ENCODE results near the gene SPNS3. TPM values are rescaled to one million over a fixed set of nuclear protein-coding genes. Genes with fewer than 3 reads are reported as not detected.

Gene SPNS3
- total RNA-seq, 1 experiment from 2014 or later, result 0.37 TPM

DNA sequence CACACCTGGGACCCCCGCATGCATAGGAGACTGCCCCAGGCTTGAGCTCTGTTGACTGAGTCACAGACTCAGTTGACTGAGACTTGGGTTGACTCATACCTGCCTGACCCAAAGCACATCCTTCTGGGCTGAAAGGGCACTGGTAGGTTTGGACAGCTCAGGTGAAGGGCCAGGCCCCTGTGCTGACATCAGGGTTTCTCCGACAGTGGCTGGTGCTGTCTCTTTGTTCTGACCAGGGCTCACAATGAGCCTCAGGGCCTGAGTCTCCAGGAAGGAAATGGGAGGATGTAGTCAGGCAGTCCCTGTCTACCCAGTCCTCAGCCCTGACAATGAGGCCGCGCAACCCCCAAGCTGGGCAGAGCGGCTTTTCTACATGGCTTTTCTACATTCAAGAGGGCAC lies 71.4 kb downstream of the SPNS3 start:
- no TSS peak for BruUV-seq (replicated peaks)
- POLR2A ChIA-PET, result no interaction called here
- DNase-seq (ENCODE audit: low read depth, low spot score) (no peak), ATAC-seq (no peak)
- TF ChIP-seq, protein P1, sequence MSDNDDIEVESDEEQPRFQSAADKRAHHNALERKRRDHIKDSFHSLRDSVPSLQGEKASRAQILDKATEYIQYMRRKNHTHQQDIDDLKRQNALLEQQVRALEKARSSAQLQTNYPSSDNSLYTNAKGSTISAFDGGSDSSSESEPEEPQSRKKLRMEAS (IDR thresholded peaks at IDR 0.05), result no peak
- TF ChIP-seq EZH2 (IDR thresholded peaks at IDR 0.05), result no peak
- TF ChIP-seq TCF7L2 (IDR thresholded peaks at IDR 0.05; ENCODE audit: borderline replicate concordance, extremely low read depth, insufficient read depth, insufficient read length), result no peak
- no peak for TF ChIP-seq EGR1 (IDR thresholded peaks at IDR 0.05; ENCODE audit: low read depth)
- no peak for TF ChIP-seq EZH2phosphoT487 (IDR thresholded peaks at IDR 0.05; ENCODE audit: borderline replicate concordance)
- TF ChIP-seq SRF (IDR thresholded peaks at IDR 0.05; ENCODE audit: low read depth), result no peak
- TF ChIP-seq YY1 (IDR thresholded peaks at IDR 0.05; ENCODE audit: extremely low read depth, insufficient replicate concordance, low read depth, low read length), result no peak
- no peak for TF ChIP-seq RAD21 (IDR thresholded peaks at IDR 0.05; ENCODE audit: low read depth)
- Histone ChIP-seq H3K9ac (ENCODE audit: low read length) (no peak overlapping the region), H3K4me2 (ENCODE audit: low read length) (no peak overlapping the region; the same call in 1 of the 2 replicates), H3K4me3 (replicated peaks in 1 of 2; ENCODE audit: low read depth in 1 of 2, low read length in 2 of 2) (no peak overlapping the region), H3K79me2 (ENCODE audit: insufficient read depth, low read length) (no peaks in the 10 kb centered on the region), H3K36me3 (ENCODE audit: control insufficient read depth in 1 of 2, insufficient read depth in 2 of 2, low read length in 2 of 2) (no peaks in the 10 kb centered on the region), H3K9me2 (ENCODE audit: insufficient read depth) (no peaks in the 10 kb centered on the region), H3K27ac (ENCODE audit: low read depth, low read length) (no peak overlapping the region), H3K27me3 (ENCODE audit: insufficient read depth, low read length) (no peaks in the 10 kb centered on the region), H3K9me3 (ENCODE audit: control insufficient read depth in 1 of 2, insufficient read depth in 1 of 2, low read depth in 1 of 2, low read length in 2 of 2) (no peaks in the 10 kb centered on the region), H4K20me1 (ENCODE audit: insufficient read depth) (no peaks in the 10 kb centered on the region), H2AFZ (ENCODE audit: low read depth, low read length, poor library complexity, severe bottlenecking) (no peak overlapping the region), H3K4me1 (ENCODE audit: control insufficient read depth in 1 of 2, insufficient read depth in 2 of 2, low read length in 2 of 2) (peaks cover 0 to 20% of the 10 kb centered on the region in 2 experiments; a peak in 2 of 4 replicates)
- RAD21 ChIA-PET (ENCODE audit: low non-redundant PET in 1 of 2, low total read pairs in 2 of 2, uncharacterized antibody in 2 of 2, unreplicated experiment in 2 of 2), result no interaction called here
- CTCF ChIA-PET, result no interaction called here
- intact Hi-C loops (cut with micrococcal nuclease), result no loop called here

DNA sequence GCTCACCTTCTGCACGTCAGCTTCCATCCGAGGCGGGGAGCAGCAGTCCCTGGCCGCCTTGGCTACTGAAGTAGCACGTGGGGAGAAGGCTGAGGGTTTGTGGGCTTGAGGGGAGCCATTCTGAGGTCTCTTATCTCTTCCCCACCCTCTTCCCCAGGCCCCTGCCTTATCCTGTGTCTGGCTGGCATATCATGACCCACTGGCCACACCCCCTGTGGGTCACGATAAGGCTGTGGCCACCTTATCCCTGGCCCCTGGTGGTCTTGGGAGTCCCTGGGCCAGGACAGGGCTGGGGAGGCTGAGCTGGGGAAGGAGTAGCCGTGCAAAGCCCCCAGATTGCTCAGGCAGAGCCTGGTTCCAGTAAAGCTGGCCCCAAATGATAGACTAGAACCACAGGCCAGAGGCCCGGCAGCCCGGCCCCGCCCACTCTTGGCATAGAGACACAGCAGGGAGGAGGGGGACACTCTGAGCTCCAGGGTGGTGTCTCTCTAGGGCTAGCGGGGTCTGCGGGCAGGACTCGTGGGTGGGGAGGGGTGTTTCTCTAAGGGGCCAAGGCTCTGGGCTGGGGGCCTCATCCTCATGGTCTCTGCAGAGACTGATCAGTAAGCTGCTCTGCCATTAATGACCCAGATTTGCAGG lies 72.6 kb downstream of the SPNS3 start:
- no peaks in the 10 kb centered on the region for H3K9me2 ChIP-seq (ENCODE audit: insufficient read depth)
- no peaks in the 10 kb centered on the region for H4K20me1 ChIP-seq (ENCODE audit: insufficient read depth)
- H3K9ac ChIP-seq (ENCODE audit: low read length), result no peak overlapping the region
- no peak overlapping the region for H2AFZ ChIP-seq (ENCODE audit: low read depth, low read length, poor library complexity, severe bottlenecking)
- TF ChIP-seq CEBPB (IDR thresholded peaks at IDR 0.05; ENCODE audit: low read depth) (no peak), CBX3 (IDR thresholded peaks at IDR 0.05; ENCODE audit: low read depth) (no peak), SP1 (IDR thresholded peaks at IDR 0.05; ENCODE audit: low read depth) (no peak)
- no peaks in the 10 kb centered on the region for H3K36me3 ChIP-seq (ENCODE audit: control insufficient read depth in 1 of 2, insufficient read depth in 2 of 2, low read length in 2 of 2)
- H3K4me1 ChIP-seq (ENCODE audit: control insufficient read depth in 1 of 2, insufficient read depth in 2 of 2, low read length in 2 of 2), result peaks cover 0 to 14% of the 10 kb centered on the region in 2 experiments; a peak in 2 of 4 replicates
- H3K9me3 ChIP-seq (ENCODE audit: control insufficient read depth in 1 of 2, insufficient read depth in 1 of 2, low read depth in 1 of 2, low read length in 2 of 2), result no peaks in the 10 kb centered on the region
- intact Hi-C loops (cut with micrococcal nuclease), result no loop called here
- no peak for ATAC-seq
- no peaks in the 10 kb centered on the region for H3K79me2 ChIP-seq (ENCODE audit: insufficient read depth, low read length)
- POLR2A ChIA-PET, result no interaction called here
- CTCF ChIA-PET, result no interaction called here
- BruUV-seq (replicated peaks), result no TSS peak
- RAD21 ChIA-PET (ENCODE audit: low non-redundant PET in 1 of 2, low total read pairs in 2 of 2, uncharacterized antibody in 2 of 2, unreplicated experiment in 2 of 2), result no interaction called here
- H3K27ac ChIP-seq (ENCODE audit: low read depth, low read length), result no peak overlapping the region
- H3K4me3 ChIP-seq (replicated peaks in 1 of 2; ENCODE audit: low read depth in 1 of 2, low read length in 2 of 2), result no peak overlapping the region
- no peaks in the 10 kb centered on the region for H3K27me3 ChIP-seq (ENCODE audit: insufficient read depth, low read length)
- no peak overlapping the region for H3K4me2 ChIP-seq (ENCODE audit: low read length)
- DNase-seq (ENCODE audit: low read depth, low spot score), result no peak

Data from HCT116 (cell line).